Dedifferentiated amniotic fluid mesenchymal stem cell (primary cell): ENCODE measurements around the gene ANO6.

Experiments
- DNase-seq: peaks from one replicate; pipeline ENCODE4 v3.0.0-alpha.2; 2016; ENCODE audit errors: extremely low spot score

ANO6 gene

GRCh38 chr12:45279931-45280830 is 64.3 kb downstream of the ANO6 start:
- no peak for DNase-seq

- DNase-seq = no peak
These were observed 66.1 kb downstream of the ANO6 start for GRCh38 chr12:45281994-45282393.

GRCh38 chr12:45282411-45282810 is 66.5 kb downstream of the ANO6 start:
- DNase-seq = no peak

GRCh38 chr12:45284096-45284901 is 68.4 kb downstream of the ANO6 start:
- DNase-seq = peak; percentile 55

- no peak for DNase-seq
These were observed 69.8 kb downstream of the ANO6 start for GRCh38 chr12:45285717-45286116.

GRCh38 chr12:45286621-45287020 is 70.7 kb downstream of the ANO6 start:
- no peak for DNase-seq

- DNase-seq = no peak
These were observed 73.6 kb downstream of the ANO6 start for GRCh38 chr12:45289245-45290215.

- no peak for DNase-seq
These were observed 74.3 kb downstream of the ANO6 start for GRCh38 chr12:45290216-45290605.

- DNase-seq = no peak
These were observed 75.6 kb downstream of the ANO6 start for GRCh38 chr12:45291518-45291917.

GRCh38 chr12:45292486-45293195 is 76.7 kb downstream of the ANO6 start:
- DNase-seq = no peak

- no peak for DNase-seq
These were observed 79.0 kb downstream of the ANO6 start for GRCh38 chr12:45294906-45295305.

GRCh38 chr12:45296046-45296586 is 80.2 kb downstream of the ANO6 start:
- DNase-seq = no peak

- no peak for DNase-seq
These were observed 82.2 kb downstream of the ANO6 start for GRCh38 chr12:45298047-45298446.

- DNase-seq = peak; percentile 27
These were observed 83.1 kb downstream of the ANO6 start for GRCh38 chr12:45298721-45299692.

- DNase-seq = no peak
These were observed 86.9 kb downstream of the ANO6 start for GRCh38 chr12:45302621-45303369.

- no peak for DNase-seq
These were observed 88.0 kb downstream of the ANO6 start for GRCh38 chr12:45303945-45304344.

- no peak for DNase-seq
These were observed 88.8 kb downstream of the ANO6 start for GRCh38 chr12:45304514-45305178.

GRCh38 chr12:45305907-45306306 is 90.0 kb downstream of the ANO6 start:
- DNase-seq = no peak
